SK-N-SH (cell line): ENCODE data around the gene AKT3.

Experiments used
- FOXM1 ChIP-seq: IDR thresholded peaks from 2 replicates; pipeline ENCODE4 v1.4.0; 2012; ENCODE audit warnings: low read depth, mild to moderate bottlenecking
- GATA2 ChIP-seq: sonication (generic); formaldehyde crosslinking; IDR thresholded peaks from 2 replicates; pipeline ENCODE4 v1.5.0; 2020; ENCODE audit warnings: mild to moderate bottlenecking, missing genetic modification reagents
- JUND ChIP-seq: IDR thresholded peaks from 2 replicates; pipeline ENCODE4 v1.4.0; 2012
- POLR2AphosphoS5 ChIP-seq: IDR thresholded peaks from 2 replicates; pipeline ENCODE4 v1.6.1; 2012; ENCODE audit warnings: low read depth, low read length
- REST ChIP-seq: IDR thresholded peaks from 2 replicates; pipeline ENCODE4 v1.6.1; 2012; ENCODE audit warnings: mild to moderate bottlenecking, low read depth, low read length, moderate library complexity
- TAF1 ChIP-seq: IDR thresholded peaks from 2 replicates; pipeline ENCODE4 v1.6.1; 2012; ENCODE audit warnings: low read depth, mild to moderate bottlenecking, low read length, moderate library complexity, borderline replicate concordance
- TF ChIP-seq, protein P1 (sequence below): fragments of 200-600 bp; sonication (generic); IDR thresholded peaks from 2 replicates; pipeline ENCODE4 v1.6.1; 2017; ENCODE audit warnings: antibody characterized with exemption, mild to moderate bottlenecking, moderate library complexity

DNA sequence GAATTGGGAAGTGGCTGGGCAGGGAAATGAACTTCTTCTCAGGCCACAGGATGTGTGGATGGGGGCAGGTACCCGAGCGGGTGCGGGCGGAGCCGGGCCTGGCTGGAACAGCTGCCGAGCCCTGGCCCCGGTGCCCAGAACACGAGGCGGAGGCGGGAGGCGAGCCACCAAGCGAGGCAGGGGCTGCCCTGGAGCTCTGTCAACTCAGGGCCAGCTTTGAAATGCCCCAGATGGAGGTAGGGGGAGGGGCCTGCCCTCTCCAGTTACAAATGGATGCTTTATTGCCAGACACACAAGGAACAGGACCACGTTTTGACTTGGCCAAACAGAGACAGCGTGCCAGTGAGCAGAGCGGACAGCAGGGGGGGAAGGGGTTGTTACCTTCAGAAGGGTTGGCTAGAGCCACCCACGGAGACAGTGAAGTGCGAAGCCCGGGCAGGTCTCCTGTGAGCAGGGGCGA, 353.8 kb downstream of the AKT3 start:
- TF ChIP-seq, protein P1, sequence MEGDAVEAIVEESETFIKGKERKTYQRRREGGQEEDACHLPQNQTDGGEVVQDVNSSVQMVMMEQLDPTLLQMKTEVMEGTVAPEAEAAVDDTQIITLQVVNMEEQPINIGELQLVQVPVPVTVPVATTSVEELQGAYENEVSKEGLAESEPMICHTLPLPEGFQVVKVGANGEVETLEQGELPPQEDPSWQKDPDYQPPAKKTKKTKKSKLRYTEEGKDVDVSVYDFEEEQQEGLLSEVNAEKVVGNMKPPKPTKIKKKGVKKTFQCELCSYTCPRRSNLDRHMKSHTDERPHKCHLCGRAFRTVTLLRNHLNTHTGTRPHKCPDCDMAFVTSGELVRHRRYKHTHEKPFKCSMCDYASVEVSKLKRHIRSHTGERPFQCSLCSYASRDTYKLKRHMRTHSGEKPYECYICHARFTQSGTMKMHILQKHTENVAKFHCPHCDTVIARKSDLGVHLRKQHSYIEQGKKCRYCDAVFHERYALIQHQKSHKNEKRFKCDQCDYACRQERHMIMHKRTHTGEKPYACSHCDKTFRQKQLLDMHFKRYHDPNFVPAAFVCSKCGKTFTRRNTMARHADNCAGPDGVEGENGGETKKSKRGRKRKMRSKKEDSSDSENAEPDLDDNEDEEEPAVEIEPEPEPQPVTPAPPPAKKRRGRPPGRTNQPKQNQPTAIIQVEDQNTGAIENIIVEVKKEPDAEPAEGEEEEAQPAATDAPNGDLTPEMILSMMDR = no peak
- TF ChIP-seq TAF1 (no peak), REST (no peak), POLR2AphosphoS5 (no peak), FOXM1 (no peak), GATA2 (CRISPR knock-in tag) (no peak), JUND (no peak)
